Measurements from ENCODE around the gene IGF2BP1. TPM values are rescaled to one million over a fixed set of nuclear protein-coding genes. Genes with fewer than 3 reads are reported as not detected.

The IGF2BP1 gene
- total and polyA plus RNA-seq, 2 donors (not counting 1 experiment from before 2014, with no cell fraction given): under 0.01 to 1.1 TPM

DNA sequence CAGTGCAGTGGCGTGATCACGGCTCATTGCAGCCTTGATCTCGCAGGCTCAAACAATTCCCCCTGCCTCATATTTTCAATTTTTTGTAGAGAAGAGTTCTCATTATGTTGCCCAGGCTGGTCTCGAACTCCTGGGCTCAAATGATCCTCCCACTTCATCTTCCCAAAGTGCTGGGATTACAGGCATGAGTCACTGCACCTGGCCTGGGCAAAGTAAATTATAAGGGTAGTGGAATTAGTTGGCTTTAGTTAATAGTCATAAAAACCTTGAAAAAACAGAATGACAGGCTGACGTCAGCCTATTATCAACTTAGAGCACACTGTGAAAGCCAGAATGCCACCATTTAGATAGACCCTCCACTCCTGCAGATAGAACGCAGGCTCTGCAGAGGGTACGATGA lies 91.9 kb downstream of the IGF2BP1 start:
- H3K4me2 ChIP-seq (ENCODE audit: extremely low read depth, insufficient read depth, low read length): no peak overlapping the region
- H2AFZ ChIP-seq (ENCODE audit: low read length): no peak overlapping the region
- no peak for TF ChIP-seq EZH2 (IDR thresholded peaks at IDR 0.05; ENCODE audit: low read length, missing control alignments)
- TF ChIP-seq, protein P1, sequence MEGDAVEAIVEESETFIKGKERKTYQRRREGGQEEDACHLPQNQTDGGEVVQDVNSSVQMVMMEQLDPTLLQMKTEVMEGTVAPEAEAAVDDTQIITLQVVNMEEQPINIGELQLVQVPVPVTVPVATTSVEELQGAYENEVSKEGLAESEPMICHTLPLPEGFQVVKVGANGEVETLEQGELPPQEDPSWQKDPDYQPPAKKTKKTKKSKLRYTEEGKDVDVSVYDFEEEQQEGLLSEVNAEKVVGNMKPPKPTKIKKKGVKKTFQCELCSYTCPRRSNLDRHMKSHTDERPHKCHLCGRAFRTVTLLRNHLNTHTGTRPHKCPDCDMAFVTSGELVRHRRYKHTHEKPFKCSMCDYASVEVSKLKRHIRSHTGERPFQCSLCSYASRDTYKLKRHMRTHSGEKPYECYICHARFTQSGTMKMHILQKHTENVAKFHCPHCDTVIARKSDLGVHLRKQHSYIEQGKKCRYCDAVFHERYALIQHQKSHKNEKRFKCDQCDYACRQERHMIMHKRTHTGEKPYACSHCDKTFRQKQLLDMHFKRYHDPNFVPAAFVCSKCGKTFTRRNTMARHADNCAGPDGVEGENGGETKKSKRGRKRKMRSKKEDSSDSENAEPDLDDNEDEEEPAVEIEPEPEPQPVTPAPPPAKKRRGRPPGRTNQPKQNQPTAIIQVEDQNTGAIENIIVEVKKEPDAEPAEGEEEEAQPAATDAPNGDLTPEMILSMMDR (conservative IDR thresholded peaks at IDR 0.05 in 1 of 2, IDR thresholded peaks at IDR 0.05 in 1 of 2; ENCODE audit: low read depth in 1 of 2, low read length in 2 of 2): no peak
- no peak for DNase-seq (ENCODE audit: low read depth in 2 of 2)
- no peak overlapping the region for H3K4me3 ChIP-seq (replicated peaks in 1 of 4; ENCODE audit: control extremely low read depth in 1 of 4, insufficient read depth in 1 of 4, low read depth in 3 of 4, low read length in 4 of 4)
- no peaks in the 10 kb centered on the region for H3K79me2 ChIP-seq (ENCODE audit: control insufficient read depth, insufficient read depth, low read length)
- no peaks in the 10 kb centered on the region for H3K36me3 ChIP-seq (ENCODE audit: control insufficient read depth, insufficient read depth, low read length)
- no peak overlapping the region for H3K27ac ChIP-seq (ENCODE audit: insufficient read depth, low read length)
- H3K4me1 ChIP-seq (ENCODE audit: control insufficient read depth, extremely low read depth, insufficient read depth, low read length): no peaks in the 10 kb centered on the region
- H4K20me1 ChIP-seq (ENCODE audit: control insufficient read depth, extremely low read depth, insufficient read depth, low read length): no peaks in the 10 kb centered on the region
- no peaks in the 10 kb centered on the region for H3K9me3 ChIP-seq (ENCODE audit: control insufficient read depth, insufficient read depth, low read depth, low read length)
- peaks cover 17% of the 10 kb centered on the region for H3K27me3 ChIP-seq (ENCODE audit: control insufficient read depth, insufficient read depth, low read length)
- no peak overlapping the region for H3K9ac ChIP-seq (ENCODE audit: insufficient read depth, low read length)

DNA sequence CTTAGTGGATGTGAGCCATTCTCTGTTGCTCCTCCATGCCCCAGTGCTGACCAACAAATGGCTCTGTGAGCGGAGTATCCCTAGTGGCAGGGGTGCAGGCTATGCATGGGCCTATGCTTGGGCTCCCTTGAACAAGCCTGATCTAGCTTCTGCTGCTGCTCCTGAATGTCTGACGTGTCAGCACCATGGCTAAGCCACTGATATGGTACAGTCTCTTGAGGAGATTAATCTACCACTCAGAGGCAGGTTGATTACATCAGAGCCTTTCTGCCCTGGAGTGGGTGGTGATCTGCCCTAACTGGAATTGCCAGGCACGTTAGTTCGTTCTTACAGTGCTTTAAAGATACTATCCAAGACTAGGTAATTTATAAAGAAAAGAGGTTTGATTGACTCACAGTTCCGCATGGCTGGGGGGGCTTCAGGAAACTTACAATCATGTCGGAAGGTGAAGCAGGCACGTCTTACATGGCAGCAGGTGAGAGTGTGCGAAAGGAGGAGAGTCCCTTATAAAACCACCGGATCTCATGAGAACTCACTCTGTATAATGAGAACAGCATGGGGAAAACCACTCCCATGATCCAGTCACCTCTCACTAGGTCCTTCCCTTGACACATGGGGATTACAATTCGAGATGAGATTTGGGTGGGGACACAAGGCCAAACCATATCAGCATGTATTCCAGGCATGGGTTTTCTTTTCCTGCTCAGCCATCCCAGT lies 93.9 kb downstream of the IGF2BP1 start:
- H3K27me3 ChIP-seq (ENCODE audit: control insufficient read depth, insufficient read depth, low read length): peaks cover 14% of the 10 kb centered on the region
- no peak overlapping the region for H3K27ac ChIP-seq (ENCODE audit: insufficient read depth, low read length)
- H3K4me3 ChIP-seq (replicated peaks in 1 of 4; ENCODE audit: control extremely low read depth in 1 of 4, insufficient read depth in 1 of 4, low read depth in 3 of 4, low read length in 4 of 4): no peak overlapping the region
- H2AFZ ChIP-seq (ENCODE audit: low read length): no peak overlapping the region
- H3K4me2 ChIP-seq (ENCODE audit: extremely low read depth, insufficient read depth, low read length): no peak overlapping the region
- no peaks in the 10 kb centered on the region for H3K4me1 ChIP-seq (ENCODE audit: control insufficient read depth, extremely low read depth, insufficient read depth, low read length)
- TF ChIP-seq, protein P1 (conservative IDR thresholded peaks at IDR 0.05 in 1 of 2, IDR thresholded peaks at IDR 0.05 in 1 of 2; ENCODE audit: low read depth in 1 of 2, low read length in 2 of 2): no peak
- no peak for TF ChIP-seq EZH2 (IDR thresholded peaks at IDR 0.05; ENCODE audit: low read length, missing control alignments)
- no peaks in the 10 kb centered on the region for H3K9me3 ChIP-seq (ENCODE audit: control insufficient read depth, insufficient read depth, low read depth, low read length)
- no peak for DNase-seq (ENCODE audit: low read depth in 2 of 2)
- H3K36me3 ChIP-seq (ENCODE audit: control insufficient read depth, insufficient read depth, low read length): no peaks in the 10 kb centered on the region
- H4K20me1 ChIP-seq (ENCODE audit: control insufficient read depth, extremely low read depth, insufficient read depth, low read length): no peaks in the 10 kb centered on the region
- no peak overlapping the region for H3K9ac ChIP-seq (ENCODE audit: insufficient read depth, low read length)
- no peaks in the 10 kb centered on the region for H3K79me2 ChIP-seq (ENCODE audit: control insufficient read depth, insufficient read depth, low read length)

DNA sequence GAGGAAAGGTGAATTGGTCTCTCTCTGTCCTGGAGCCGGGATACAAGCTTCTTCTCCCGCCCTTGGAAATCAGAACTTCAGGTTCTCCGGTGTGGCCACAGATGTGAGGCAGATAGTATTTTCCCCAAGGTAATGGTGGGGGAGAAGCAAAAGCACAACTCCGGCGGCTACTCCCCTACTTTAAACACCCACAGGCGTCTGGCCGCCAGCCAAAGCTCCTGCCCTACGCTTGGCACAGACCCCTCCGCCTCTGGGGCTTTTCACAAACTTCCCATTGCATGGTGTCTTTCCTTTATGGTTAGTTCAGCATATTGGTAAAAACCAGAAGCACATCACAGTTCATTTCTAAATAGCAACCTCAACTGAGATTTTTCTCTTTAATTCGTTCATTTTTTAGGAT lies 95.9 kb downstream of the IGF2BP1 start:
- DNase-seq (ENCODE audit: low read depth in 2 of 2): no peak
- no peak overlapping the region for H3K4me2 ChIP-seq (ENCODE audit: extremely low read depth, insufficient read depth, low read length)
- TF ChIP-seq, protein P1 (conservative IDR thresholded peaks at IDR 0.05 in 1 of 2, IDR thresholded peaks at IDR 0.05 in 1 of 2; ENCODE audit: low read depth in 1 of 2, low read length in 2 of 2): no peak
- TF ChIP-seq EZH2 (IDR thresholded peaks at IDR 0.05; ENCODE audit: low read length, missing control alignments): no peak
- H3K27me3 ChIP-seq (ENCODE audit: control insufficient read depth, insufficient read depth, low read length): peaks cover 7% of the 10 kb centered on the region
- H3K36me3 ChIP-seq (ENCODE audit: control insufficient read depth, insufficient read depth, low read length): no peaks in the 10 kb centered on the region
- no peaks in the 10 kb centered on the region for H3K9me3 ChIP-seq (ENCODE audit: control insufficient read depth, insufficient read depth, low read depth, low read length)
- H3K4me1 ChIP-seq (ENCODE audit: control insufficient read depth, extremely low read depth, insufficient read depth, low read length): no peaks in the 10 kb centered on the region
- H3K27ac ChIP-seq (ENCODE audit: insufficient read depth, low read length): no peak overlapping the region
- no peaks in the 10 kb centered on the region for H3K79me2 ChIP-seq (ENCODE audit: control insufficient read depth, insufficient read depth, low read length)
- no peak overlapping the region for H2AFZ ChIP-seq (ENCODE audit: low read length)
- no peak overlapping the region for H3K9ac ChIP-seq (ENCODE audit: insufficient read depth, low read length)
- H3K4me3 ChIP-seq (replicated peaks in 1 of 4; ENCODE audit: control extremely low read depth in 1 of 4, insufficient read depth in 1 of 4, low read depth in 3 of 4, low read length in 4 of 4): no peak overlapping the region
- H4K20me1 ChIP-seq (ENCODE audit: control insufficient read depth, extremely low read depth, insufficient read depth, low read length): no peaks in the 10 kb centered on the region
